Retinal pigment epithelial cell (primary cell): ENCODE measurements around the gene FREY1.

ENCODE experiments used
- DNase-seq: peaks from one replicate; pipeline ENCODE4 v3.0.0-alpha.2; 2010; ENCODE audit warnings: low read depth
- H3K4me3 ChIP-seq: 2 replicates; pipeline ENCODE4 v1.5.1; 2011; ENCODE audit warnings: mild to moderate bottlenecking, low read length, control low read depth, moderate library complexity
- CTCF ChIP-seq: conservative IDR thresholded peaks from 2 replicates; pipeline ENCODE4 v1.5.1; 2011; ENCODE audit warnings: low read depth, low read length, control low read depth, inconsistent platforms

The FREY1 gene

DNA sequence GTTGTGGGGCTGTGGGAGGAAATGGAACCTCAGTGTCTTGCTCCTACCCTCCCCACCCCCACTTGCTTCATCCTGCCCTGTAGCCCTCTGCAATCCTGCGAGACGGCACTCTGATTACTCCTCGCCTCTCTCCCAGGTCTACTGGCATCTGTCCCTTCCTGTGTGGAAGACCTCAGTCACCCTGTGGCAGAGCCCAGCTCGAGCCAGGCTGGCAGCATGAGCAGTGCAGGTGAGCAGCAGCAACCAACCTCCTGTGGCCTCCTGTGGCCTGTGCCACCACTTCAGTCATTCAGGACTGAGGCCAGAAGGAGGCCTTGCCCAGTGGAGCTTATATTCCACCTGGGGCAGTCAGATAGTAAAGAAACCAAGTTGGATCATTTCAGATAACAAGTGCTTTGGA is 36.4 kb downstream of the FREY1 start:
- no peak overlapping the region for H3K4me3 ChIP-seq
- no peak for DNase-seq
- no peak for TF ChIP-seq CTCF

DNA sequence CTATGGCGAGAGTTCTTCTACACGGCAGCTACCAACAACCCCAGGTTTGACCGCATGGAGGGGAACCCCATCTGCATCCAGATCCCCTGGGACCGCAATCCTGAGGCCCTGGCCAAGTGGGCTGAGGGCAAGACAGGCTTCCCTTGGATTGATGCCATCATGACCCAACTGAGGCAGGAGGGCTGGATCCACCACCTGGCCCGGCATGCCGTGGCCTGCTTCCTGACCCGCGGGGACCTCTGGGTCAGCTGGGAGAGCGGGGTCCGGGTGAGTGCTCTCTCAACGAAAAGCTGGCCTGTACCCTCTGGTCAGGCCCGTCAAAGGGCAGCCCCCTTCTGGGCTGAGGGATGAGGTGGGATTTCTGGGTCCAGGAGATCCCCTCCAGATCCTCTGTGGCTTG is 37.5 kb downstream of the FREY1 start:
- no peak for DNase-seq
- TF ChIP-seq CTCF: no peak
- no peak overlapping the region for H3K4me3 ChIP-seq

DNA sequence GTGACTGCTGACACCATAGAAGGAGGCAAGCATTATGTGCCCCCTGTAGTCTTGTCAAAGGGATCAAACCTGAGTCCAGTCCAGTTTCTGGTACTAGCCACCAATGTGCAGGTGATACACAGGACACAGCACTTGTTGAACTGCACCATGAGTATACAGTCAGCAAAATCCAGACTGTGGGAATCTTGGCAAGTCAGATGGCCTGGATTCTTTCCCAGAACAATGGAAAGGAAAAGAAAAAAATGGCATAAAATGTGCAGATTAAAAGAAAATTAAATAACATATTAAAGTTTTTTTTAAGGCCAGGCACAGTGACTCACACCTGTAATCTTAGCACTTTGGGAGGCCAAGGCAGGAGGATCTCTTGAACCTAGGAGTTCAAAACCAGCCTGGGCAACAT is 43.0 kb downstream of the FREY1 start:
- no peak overlapping the region for H3K4me3 ChIP-seq
- DNase-seq: no peak
- no peak for TF ChIP-seq CTCF

DNA sequence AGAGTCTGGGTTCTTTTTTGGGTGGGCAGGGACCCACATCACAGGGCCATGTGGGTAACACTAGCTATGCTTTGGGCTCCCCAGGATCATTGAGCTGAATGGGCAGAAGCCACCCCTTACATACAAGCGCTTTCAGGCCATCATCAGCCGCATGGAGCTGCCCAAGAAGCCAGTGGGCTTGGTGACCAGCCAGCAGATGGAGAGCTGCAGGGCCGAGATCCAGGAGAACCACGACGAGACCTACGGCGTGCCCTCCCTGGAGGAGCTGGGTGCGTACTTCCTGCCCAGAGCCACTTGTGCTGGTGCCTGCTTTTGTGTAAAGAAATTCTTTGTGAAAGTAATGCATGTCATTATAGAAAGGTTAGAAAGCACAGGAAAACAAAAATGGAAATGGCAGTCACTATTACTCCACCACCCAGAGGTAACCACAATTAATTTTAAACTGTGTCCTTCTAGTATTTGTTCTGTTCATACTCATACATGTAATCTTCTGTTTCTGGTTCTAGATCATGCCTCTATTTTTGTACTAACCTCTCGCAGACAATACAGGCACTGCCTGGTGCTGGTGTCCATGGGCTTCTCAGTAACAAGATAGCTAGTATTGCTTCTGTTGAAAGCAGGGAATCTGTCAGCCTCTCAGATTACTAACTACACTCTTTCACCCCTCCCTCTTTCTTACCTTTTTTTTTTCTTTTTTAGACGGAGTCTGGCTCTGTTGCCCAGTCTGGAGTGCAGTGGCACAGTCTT is 46.1 kb downstream of the FREY1 start:
- H3K4me3 ChIP-seq: no peak overlapping the region
- no peak for TF ChIP-seq CTCF
- DNase-seq: no peak

GRCh38 chr11:45860348-45860747 is 46.7 kb downstream of the FREY1 start:
- no peak overlapping the region for H3K4me3 ChIP-seq
- no peak for TF ChIP-seq CTCF
- DNase-seq: no peak

- no peak for TF ChIP-seq CTCF
- DNase-seq: no peak
- no peak overlapping the region for H3K4me3 ChIP-seq
Observed at GRCh38 chr11:45859661-45860140, 47.4 kb downstream of the FREY1 start.

DNA sequence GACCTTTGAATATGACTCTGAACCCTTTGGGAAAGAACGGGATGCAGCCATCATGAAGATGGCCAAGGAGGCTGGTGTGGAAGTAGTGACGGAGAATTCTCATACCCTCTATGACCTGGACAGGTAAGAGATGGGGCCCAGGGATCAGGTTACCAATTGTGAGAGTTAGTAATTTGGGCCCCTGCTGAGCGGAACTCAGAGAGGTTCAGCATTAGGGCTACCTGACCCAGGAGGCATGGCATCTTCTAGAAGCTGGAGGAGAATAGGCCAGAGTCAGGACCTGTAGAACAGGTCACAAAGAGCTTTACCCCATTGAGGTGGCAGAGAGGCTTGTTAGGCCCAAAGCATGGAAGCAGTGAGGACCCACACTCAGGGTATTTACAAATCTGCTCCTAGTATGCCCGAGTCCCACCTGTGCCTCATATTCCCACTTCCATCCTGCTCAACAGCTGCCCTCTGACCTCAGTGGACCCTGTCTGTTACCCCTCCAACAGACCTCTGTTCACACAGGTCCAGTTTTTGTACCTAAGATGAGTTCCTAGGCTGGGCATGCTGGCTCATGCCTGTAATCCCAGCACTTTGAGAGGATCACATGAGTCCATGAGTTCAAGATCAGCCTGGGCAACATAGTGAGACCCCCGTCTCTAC is 48.2 kb downstream of the FREY1 start:
- H3K4me3 ChIP-seq: no peak overlapping the region
- DNase-seq: no peak
- TF ChIP-seq CTCF: no peak
